Stimulated activated CD8-positive, alpha-beta memory T cell treated with anti-CD3 and anti-CD28 coated beads, Interleukin-15, amount 100 ng/mL, for 1 hour (primary cell): ENCODE data around the gene ASCC3.

Experiments
- DNase-seq: peaks from one replicate; pipeline ENCODE4 v3.0.0-alpha.2; 2020; ENCODE audit warnings: low read depth

The ASCC3 gene

GRCh38 chr6:100724222-100724621 lies 156.9 kb downstream of the ASCC3 start:
- no peak for DNase-seq

GRCh38 chr6:100721256-100721655 lies 159.9 kb downstream of the ASCC3 start:
- DNase-seq: no peak

DNA sequence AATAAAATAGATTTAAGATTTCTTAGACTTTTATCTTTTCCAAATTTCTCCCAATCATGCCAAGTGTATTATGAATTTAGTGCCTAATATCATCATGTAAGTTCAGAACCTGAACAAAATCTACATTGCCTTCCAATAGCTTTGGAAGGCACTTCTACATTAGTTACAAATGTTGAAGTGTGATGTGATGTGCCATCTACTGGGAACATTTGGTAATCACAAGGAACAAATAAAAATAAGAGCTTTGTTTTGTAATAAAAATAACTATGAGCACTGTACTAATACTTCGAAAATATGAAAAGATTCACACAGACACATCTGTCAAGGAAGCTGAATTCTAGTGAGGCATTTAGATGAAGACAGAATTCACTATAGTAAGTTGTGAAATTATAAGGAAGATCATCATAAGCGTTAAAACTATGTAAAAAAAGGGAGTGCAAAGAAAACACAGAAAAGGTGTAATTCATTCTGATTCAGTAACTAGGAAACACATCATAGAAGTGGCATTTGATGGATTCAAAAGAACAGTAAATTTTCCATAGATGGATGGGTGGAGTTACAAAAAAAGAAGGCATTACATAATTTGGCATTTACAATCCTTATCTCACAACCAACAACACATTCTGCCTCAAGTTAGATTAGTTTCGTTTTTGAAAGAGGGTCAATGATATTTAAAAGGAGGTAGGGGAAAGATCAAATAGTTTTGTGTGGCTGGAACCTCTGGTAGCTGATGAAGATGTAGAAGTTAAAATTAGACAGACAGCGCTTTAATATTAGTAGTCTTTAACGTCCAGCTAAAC lies 161.0 kb downstream of the ASCC3 start:
- no peak for DNase-seq

DNA sequence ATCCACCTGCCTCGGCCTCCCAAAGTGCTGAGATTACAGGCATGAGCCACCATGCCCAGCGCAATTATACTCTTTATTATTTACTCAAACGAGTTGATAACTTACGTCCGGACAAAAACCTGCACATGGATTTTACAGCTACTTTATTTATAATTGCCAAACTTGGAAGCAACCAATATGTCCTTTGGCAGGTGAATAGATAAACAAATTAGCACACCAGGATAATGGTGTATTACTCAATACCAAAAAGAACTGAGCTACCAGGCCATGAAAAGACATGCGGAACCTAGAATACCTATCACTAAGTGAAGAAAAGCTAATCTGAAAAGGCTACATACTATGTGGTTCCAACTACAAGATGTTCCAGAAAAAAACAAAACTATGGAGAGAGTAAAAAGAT lies 168.1 kb downstream of the ASCC3 start:
- DNase-seq: no peak

DNA sequence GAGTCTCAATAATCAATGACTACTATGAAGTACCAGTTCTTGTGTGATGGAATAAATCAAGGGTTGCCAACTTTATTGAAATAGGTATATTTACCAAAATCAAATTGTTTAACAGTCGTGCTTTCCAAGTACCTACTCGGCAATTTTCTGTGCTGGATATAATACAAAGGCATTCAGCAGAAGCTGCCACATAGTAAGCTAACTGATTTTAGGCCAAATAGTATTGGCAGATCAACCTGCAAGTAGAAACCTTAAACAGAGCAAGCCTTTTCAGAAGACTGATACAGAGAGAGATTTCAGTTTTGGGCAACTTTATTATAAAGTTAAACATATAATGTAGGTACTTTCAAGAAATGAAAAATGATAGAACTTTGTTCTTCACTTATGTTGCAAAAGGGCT lies 174.6 kb downstream of the ASCC3 start:
- DNase-seq: no peak

DNA sequence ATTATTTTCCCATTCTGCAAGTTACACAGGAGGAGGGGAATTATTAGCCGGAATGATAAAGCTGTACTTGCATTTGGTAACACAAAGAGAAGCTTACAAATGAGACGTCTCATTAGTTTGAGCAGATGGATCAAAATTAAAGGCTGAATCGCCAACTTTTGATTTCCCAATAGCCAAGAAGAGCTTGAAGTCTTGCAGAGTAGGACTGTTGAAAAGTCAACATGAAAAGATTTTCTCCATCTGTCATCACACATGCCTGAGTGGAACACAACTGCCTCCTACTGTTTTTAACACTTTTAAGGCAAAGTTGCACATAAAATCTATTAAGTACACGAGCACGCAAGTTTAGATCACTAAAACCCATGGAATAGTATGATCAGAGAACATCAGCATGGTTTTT lies 176.2 kb downstream of the ASCC3 start:
- DNase-seq: no peak

- DNase-seq: no peak
These were observed 179.4 kb downstream of the ASCC3 start for GRCh38 chr6:100701728-100702127.

DNA sequence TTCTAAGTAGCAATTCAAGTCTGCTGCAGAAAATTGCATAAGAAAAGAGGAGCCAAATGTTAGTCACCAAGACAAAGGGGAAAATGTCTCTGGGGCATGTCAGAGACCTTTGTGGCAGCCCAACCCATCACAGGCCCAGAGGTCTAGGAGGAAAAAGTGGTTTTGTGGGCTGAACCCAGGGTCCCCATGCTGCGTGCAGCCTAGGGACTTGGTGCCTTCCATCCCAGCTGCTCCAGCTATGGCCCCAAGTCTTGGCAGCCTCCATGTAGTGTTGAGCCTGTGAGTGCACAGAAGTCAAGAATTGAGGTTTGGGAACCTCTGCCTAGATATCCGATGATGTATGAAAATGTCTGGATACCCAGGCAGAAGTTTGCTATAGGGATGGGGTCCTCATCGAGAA lies 181.1 kb downstream of the ASCC3 start:
- no peak for DNase-seq

DNA sequence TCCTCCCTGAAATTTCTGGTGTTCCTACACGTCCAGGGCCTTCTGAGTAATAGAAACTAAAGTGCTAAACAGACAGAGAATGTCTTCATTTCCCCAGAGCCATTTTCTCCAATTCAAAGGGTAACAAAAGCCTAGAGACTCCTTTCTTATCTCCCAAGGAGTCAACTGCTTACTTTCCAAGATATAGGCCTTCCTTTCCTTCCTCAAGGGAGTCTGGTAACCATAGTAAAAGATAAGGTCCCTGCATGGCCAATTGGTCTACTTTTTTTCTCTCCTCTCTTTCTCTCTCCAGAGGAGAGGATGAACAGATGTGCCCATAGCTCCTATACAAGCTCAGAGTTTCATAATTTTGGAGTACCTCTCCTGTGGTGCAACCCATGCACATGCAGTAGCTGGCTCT lies 185.7 kb downstream of the ASCC3 start:
- DNase-seq: no peak

DNA sequence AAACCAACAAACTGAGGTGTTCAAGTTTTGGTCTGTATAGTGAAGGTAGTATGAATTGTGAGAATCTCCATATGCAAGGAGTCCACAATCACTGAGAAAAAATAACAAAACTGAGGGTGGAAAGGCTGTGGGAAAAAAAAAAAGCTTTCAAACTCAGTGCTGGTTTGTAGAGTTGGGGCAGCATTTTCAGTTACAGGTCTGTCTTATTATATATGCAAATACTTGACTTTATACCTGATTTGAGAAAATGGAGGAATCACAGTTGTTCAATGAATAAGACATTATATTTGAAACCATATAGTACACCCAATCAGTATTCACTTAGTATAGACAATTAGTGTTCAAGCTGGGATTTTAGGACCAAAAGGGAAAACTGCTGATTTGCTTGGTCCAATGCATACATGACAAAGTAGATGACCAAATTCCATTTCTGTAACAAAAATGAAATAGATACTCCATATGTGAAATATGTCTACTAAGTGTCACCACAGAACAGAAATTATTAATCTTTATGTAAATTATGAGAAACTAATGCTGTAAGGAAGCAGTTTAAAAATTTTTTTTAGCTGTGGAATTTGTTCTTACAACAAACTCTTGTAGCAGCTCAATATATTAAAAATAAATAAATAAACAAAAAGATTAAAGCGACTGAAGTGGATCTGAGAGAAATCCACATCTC lies 187.7 kb downstream of the ASCC3 start:
- no peak for DNase-seq

- DNase-seq: no peak
These were observed 189.2 kb downstream of the ASCC3 start for GRCh38 chr6:100691972-100692371.

GRCh38 chr6:100686216-100686615 lies 194.9 kb downstream of the ASCC3 start:
- no peak for DNase-seq

DNA sequence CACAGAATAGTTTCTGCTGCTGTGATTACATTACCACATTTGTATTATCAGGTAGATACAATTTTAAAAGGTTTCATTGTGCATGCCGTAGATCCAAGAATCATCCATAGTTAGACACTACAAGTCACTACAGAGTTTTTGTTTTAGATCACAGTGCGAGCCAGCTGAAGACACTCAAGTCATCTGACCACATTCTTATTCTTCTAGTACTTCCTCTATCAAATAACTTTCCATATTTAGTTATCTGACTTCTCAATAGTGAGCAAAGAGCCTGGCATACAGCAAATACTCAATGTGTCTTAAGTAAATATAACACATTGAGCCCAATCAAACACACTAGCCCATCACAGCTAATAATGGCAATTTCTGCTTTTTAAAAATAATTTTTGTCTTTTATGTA lies 195.4 kb downstream of the ASCC3 start:
- no peak for DNase-seq

- DNase-seq: no peak
These were observed 201.0 kb downstream of the ASCC3 start for GRCh38 chr6:100680163-100680562.

DNA sequence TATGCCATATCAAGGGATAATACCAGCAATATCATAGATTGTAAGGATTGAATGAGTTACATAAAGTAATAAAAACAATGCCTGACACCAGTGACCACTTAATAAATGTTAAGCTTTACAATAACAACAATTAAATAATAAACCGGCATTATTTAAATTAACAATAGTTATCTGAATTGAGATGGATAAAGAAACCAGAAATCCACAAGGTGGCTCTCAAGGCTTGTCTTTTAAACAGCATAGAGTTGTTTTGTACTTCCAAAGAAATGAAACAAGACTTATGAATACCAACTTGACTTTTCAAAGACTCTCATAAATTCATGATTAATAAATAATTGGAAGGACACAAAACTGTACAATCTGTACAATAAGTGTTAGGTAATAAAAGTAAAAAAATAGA lies 203.1 kb downstream of the ASCC3 start:
- no peak for DNase-seq

DNA sequence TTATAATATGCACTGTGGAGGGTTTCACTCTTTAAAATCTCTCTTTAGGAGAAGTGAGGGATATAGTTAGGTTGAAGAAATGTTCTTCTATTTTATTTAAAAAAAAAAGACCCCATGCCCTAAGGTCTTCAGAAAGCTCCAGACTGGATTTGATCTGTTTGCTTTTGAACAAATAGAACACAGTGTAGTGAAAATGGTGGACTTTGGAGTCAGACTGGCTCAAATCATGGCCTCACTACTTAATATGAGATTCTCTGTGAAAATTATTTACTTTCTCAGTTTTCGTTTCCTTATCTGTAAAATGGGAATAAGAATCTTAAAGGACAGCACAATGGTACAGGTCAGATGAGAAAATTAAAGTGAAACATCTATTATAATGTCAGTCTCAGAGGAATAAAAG lies 203.9 kb downstream of the ASCC3 start:
- DNase-seq: no peak

DNA sequence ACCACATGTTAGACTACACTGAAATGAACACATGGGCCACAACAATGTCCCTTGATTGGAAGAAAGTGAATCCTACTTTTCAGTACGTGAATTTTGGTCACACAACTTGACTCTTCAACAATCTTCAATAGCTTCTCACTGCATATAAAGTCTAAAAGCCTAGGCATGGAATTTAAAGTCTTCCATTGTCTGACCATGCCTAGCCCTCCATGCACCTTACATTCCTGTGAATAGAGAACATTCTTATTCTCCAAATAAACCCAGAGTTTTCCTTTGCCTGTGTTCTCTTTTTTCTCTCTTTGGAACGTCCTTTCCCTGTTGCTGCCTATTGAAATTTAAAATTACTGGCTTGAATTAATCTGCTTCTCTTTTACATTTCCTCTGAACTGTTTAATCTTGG lies 207.5 kb downstream of the ASCC3 start:
- DNase-seq: no peak

DNA sequence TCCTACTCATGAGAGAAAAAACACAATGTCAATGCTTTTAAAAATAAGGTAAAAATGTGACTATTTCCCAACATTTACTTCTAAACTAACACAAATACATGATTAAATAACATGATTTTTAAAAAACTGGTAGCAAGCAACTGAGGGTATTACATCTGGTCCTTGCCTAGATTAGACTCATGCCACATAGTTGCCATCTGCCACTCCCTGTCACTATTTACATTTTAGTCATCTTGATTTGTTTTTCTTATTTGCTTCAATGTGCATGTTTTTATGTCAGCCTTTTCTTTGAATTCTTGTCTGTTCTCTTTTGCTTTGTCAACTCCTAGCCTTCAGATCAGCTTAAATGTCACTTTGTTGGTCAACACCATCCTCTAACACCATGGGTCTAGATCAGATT lies 209.4 kb downstream of the ASCC3 start:
- no peak for DNase-seq

DNA sequence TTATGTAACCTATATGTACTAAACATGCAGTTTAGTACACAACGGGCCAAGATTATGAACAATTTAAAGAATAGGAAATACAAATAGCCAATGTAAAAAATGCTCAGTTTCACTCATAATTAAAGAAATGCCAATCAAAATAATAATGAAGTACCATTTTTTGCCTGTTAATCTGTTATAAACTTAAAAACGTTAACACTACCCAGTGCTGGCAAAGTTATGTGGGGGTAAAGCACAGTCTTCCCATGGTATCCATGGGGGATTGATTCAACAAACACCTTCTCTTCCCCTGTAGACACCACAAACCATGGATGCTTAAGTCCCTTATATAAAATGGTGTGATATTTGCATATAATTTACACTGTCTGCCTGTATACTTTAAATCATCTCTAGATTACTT lies 211.1 kb downstream of the ASCC3 start:
- DNase-seq: no peak

- DNase-seq: no peak
These were observed 216.1 kb downstream of the ASCC3 start for GRCh38 chr6:100665041-100665380.

GRCh38 chr6:100664274-100665040 lies 216.7 kb downstream of the ASCC3 start:
- no peak for DNase-seq

DNA sequence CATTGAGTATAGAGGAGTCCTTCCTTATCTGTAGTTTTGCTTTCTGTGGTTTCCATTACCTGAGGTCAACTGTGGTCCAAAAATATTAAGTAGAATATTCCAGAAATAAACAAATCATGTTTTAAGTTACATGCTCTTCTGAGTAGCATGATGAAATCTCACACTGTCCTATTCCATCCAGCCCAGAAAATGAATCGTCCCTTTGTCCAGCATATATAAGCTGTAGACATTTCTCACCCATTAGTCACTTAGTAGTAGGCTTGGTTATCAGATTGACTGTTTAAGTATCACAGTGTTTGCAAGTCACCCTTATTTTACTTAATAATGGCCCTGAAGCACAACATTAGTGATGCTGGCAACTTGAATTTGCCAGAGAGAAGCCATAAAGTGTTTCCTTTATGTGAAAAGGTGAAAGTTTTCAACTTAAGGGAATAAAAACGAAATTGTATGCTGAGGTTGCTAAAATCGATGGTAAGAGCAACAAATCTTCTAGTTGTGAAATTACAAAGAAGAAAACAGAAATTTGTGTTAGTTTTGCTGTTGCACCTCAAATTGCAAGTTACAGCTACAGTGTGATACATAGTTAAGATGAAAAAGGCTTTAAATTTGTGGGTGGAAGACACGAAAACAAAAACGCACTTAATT lies 217.8 kb downstream of the ASCC3 start:
- DNase-seq: no peak

GRCh38 chr6:100662264-100662663 lies 218.9 kb downstream of the ASCC3 start:
- no peak for DNase-seq
